ENCODE results near the gene SLC13A5.

GRCh38 chr17:6713918-6714271, 726 bp upstream of the SLC13A5 start:
- TF ChIP-seq CTCF (conservative IDR thresholded peaks at IDR 0.05; ENCODE audit: low read length) (no peak), EZH2phosphoT487 (IDR thresholded peaks at IDR 0.05; ENCODE audit: borderline replicate concordance) (no peak)
